HFFc6 (cell line): Measurements from ENCODE around the gene CLEC20A. TPM values are rescaled to one million over a fixed set of nuclear protein-coding genes. Genes with fewer than 3 reads are reported as not detected.

ENCODE experiments used
- DNase-seq: peaks from one replicate; pipeline ENCODE4 v3.0.0-alpha.2; 2018
- H3K27ac Mint-ChIP-seq: 2 replicates; pipeline ENCODE4 v1.8.0; 2020; ENCODE audit warnings: mild to moderate bottlenecking, mixed read lengths
- H3K27me3 Mint-ChIP-seq: 2 replicates; pipeline ENCODE4 v1.8.0; 2021; ENCODE audit warnings: mild to moderate bottlenecking, moderate library complexity, mixed read lengths; ENCODE audit not compliant: insufficient read depth
- H3K36me3 Mint-ChIP-seq: 2 replicates; pipeline ENCODE4 v1.8.0; 2021; ENCODE audit warnings: low read depth, mixed read lengths
- H3K4me1 Mint-ChIP-seq: 2 replicates; pipeline ENCODE4 v1.8.0; 2020; ENCODE audit warnings: low read depth, mixed read lengths
- H3K4me3 Mint-ChIP-seq: 2 replicates; pipeline ENCODE4 v1.8.0; 2020; ENCODE audit warnings: mild to moderate bottlenecking, moderate library complexity, mixed read lengths
- H3K9me3 Mint-ChIP-seq: 2 replicates; pipeline ENCODE4 v1.8.0; 2020; ENCODE audit warnings: mild to moderate bottlenecking, mixed read lengths
- total RNA-seq, 6 experiments: library from RNA; stranded (reverse); fragmentation: NEBNext Ultra II Directional; extraction: Animal tissue kit (Norgen Biotek cat#: 25700); gene quantifications; 2 replicates in 1 of 6; 3 replicates in 5 of 6; pipeline ENCODE4 v1.2.3, GENCODE V29; 2021
- TF ChIP-seq, protein P1 (sequence below): fragments of 200-600 bp; sonication (generic); IDR thresholded peaks from 2 replicates; pipeline ENCODE4 v1.5.0; 2021; ENCODE audit warnings: antibody characterized with exemption, mild to moderate bottlenecking

The CLEC20A gene
- total RNA-seq, 6 experiments from 2014 or later = not detected

GRCh38 chr1:178533121-178533946 lies 36.6 kb upstream of the CLEC20A start:
- Mint-ChIP-seq H3K4me1 (peaks cover 55% of the 10 kb centered on the region), H3K9me3 (no peaks in the 10 kb centered on the region), H3K36me3 (no peaks in the 10 kb centered on the region), H3K27me3 (no peaks in the 10 kb centered on the region; the same call in none of the 2 replicates), H3K27ac (no peak overlapping the region), H3K4me3 (no peak overlapping the region)
- TF ChIP-seq, protein P1, sequence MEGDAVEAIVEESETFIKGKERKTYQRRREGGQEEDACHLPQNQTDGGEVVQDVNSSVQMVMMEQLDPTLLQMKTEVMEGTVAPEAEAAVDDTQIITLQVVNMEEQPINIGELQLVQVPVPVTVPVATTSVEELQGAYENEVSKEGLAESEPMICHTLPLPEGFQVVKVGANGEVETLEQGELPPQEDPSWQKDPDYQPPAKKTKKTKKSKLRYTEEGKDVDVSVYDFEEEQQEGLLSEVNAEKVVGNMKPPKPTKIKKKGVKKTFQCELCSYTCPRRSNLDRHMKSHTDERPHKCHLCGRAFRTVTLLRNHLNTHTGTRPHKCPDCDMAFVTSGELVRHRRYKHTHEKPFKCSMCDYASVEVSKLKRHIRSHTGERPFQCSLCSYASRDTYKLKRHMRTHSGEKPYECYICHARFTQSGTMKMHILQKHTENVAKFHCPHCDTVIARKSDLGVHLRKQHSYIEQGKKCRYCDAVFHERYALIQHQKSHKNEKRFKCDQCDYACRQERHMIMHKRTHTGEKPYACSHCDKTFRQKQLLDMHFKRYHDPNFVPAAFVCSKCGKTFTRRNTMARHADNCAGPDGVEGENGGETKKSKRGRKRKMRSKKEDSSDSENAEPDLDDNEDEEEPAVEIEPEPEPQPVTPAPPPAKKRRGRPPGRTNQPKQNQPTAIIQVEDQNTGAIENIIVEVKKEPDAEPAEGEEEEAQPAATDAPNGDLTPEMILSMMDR = no peak
- no peak for DNase-seq

DNA sequence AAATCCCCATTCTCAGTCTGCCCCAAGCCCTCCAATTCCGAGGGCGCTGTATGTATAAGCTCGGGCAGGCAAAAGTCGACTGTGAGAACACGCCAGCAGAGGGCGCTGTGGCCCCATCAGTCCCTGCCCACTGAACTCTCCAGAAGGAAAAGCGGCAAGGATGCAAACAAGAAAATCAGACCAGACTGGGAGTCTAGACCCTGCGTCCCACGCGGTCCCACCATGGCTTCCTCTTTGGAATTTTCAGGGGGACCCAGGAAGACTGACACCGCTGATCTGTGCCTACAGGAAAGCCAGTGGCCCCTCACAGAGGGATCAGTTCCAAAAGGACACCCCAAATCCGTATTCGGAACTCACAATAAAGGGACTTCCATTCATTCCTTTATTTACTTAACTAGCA lies 35.6 kb upstream of the CLEC20A start:
- Mint-ChIP-seq H3K4me1 (peaks cover 46% of the 10 kb centered on the region), H3K36me3 (no peaks in the 10 kb centered on the region), H3K9me3 (no peaks in the 10 kb centered on the region), H3K27me3 (peaks cover 2% of the 10 kb centered on the region), H3K27ac (no peak overlapping the region), H3K4me3 (no peak overlapping the region)
- TF ChIP-seq, protein P1 = peak; percentile 98
- peak; percentile 54 for DNase-seq

GRCh38 chr1:178531887-178532286 lies 35.1 kb upstream of the CLEC20A start:
- H3K27ac Mint-ChIP-seq = no peak overlapping the region
- H3K27me3 Mint-ChIP-seq = peaks cover 2% of the 10 kb centered on the region
- no peak for DNase-seq

DNA sequence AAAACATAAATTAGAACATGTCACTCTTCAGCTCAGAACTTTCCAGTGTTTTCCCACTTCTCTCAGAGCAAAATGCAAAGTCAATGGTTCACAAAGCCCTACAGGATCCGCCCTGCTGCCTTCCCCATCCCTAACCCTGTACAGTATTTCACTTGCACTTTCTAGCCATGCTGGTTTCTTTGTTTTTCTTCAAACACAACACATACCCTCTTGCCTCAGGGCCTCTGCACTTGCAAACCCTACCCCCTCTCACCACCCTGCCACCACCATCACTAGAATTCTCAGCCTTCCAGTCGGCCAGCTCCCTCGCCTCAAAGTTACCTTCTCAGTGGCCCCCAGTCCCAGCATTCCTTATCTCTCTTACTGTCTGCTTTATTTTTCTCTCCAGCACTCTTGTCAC lies 33.7 kb upstream of the CLEC20A start:
- no peaks in the 10 kb centered on the region for H3K9me3 Mint-ChIP-seq
- TF ChIP-seq, protein P1 = no peak
- H3K36me3 Mint-ChIP-seq = no peaks in the 10 kb centered on the region
- peak overlapping the region; percentile 17; the same call in 1 of the 2 replicates for H3K4me3 Mint-ChIP-seq
- H3K27ac Mint-ChIP-seq = peak overlapping the region; percentile 50
- H3K27me3 Mint-ChIP-seq = peaks cover 2% of the 10 kb centered on the region
- H3K4me1 Mint-ChIP-seq = peaks cover 28% of the 10 kb centered on the region
- DNase-seq = peak; percentile 21

More at GRCh38 chr1:178531887-178532286, 35.1 kb upstream of the CLEC20A start:
- no peaks in the 10 kb centered on the region for H3K36me3 Mint-ChIP-seq
- TF ChIP-seq, protein P1 = no peak
- no peaks in the 10 kb centered on the region for H3K9me3 Mint-ChIP-seq
- H3K4me1 Mint-ChIP-seq = peaks cover 41% of the 10 kb centered on the region
- H3K4me3 Mint-ChIP-seq = no peak overlapping the region

- no peaks in the 10 kb centered on the region for H3K36me3 Mint-ChIP-seq
- DNase-seq = peak; percentile 77
- 0 out of 2 replicates have a peak overlapping the region, but pooled peaks have one; percentile 17 for H3K4me3 Mint-ChIP-seq
- H3K9me3 Mint-ChIP-seq = no peaks in the 10 kb centered on the region
- TF ChIP-seq, protein P1 = no peak
- peaks cover 28% of the 10 kb centered on the region for H3K4me1 Mint-ChIP-seq
- peak overlapping the region; percentile 50 for H3K27ac Mint-ChIP-seq
- H3K27me3 Mint-ChIP-seq = peaks cover 2% of the 10 kb centered on the region
Observed at GRCh38 chr1:178530037-178530402, 33.3 kb upstream of the CLEC20A start.
